K562 (cell line): ENCODE measurements around the gene THG1L. TPM values are rescaled to one million over a fixed set of nuclear protein-coding genes. Genes with fewer than 3 reads are reported as not detected.

Source experiments
- ATAC-seq: fragments of 200-7000 bp; cut with Tn5 transposase; 3 replicates; pipeline ENCODE4 v1.9.1; 2020; ENCODE audit warnings: moderate library complexity
- BruUV-seq: library from RNA; stranded (reverse); fragments of 400-500 nt; replicated peaks from 2 replicates; lab custom pipeline; 2021; lab: Mats Ljungman, UMichigan
- CTCF ChIA-PET: fragments of 300-600 bp; formaldehyde crosslinking; extraction: SDS; loops from one replicate; lab custom pipeline; 2021; ENCODE audit warnings: low intra/inter-chr PET ratio; lab: Yijun Ruan, JAX
- POLR2A ChIA-PET: fragments of 300-600, 350-650 bp; sonication (Branson Sonifier 250); formaldehyde crosslinking; extraction: SDS; loops from one replicate; lab custom pipeline; 2021; ENCODE audit warnings: antibody characterized with exemption, inconsistent platforms; lab: Yijun Ruan, JAX
- DNase-seq, 4 experiments: peaks; one replicate each; pipeline versions ENCODE4 v3.0.0 to v3.0.0-alpha.2; 2011 to 2018; ENCODE audit warnings: low spot score in 3 of 4, mixed read lengths in 3 of 4; ENCODE audit errors: extremely low read depth in 1 of 4
- FAIRE-seq: peaks from 2 replicates; lab custom pipeline; 2011; peaks lifted over from hg19 to GRCh38; lab: Jason Lieb, UNC
- H2AFZ ChIP-seq: 2 replicates; pipeline ENCODE4 v1.6.0; 2011; ENCODE audit warnings: low read depth, low read length, control low read depth, inconsistent platforms
- H3K27ac ChIP-seq: fragments of 200-600 bp; 3 replicates; pipeline ENCODE4 v1.8.0; 2011; ENCODE audit warnings: low read depth, mild to moderate bottlenecking, control low read depth, inconsistent platforms, low read length, moderate library complexity, mixed read lengths; ENCODE audit errors: extremely low read depth
- H3K27me3 ChIP-seq, 2 experiments: fragments of 300-600 bp in 1 of 2; 2 replicates in 1 of 2; 3 replicates in 1 of 2; pipeline versions ENCODE4 v1.6.0 to v1.8.0; 2011; ENCODE audit warnings: inconsistent platforms in 2 of 2, low read length in 2 of 2, mild to moderate bottlenecking in 1 of 2, mixed read lengths in 1 of 2, moderate library complexity in 1 of 2; ENCODE audit not compliant: control insufficient read depth in 2 of 2, insufficient read depth in 2 of 2
- H3K36me3 ChIP-seq: fragments of 300-600 bp; 3 replicates; pipeline ENCODE4 v1.8.0; 2011; ENCODE audit warnings: mild to moderate bottlenecking, low read length, inconsistent platforms; ENCODE audit not compliant: control insufficient read depth, insufficient read depth
- H3K4me1 ChIP-seq, 2 experiments: fragments of 200-600 bp in 1 of 2; replicated peaks in 1 of 2; 2 replicates in 1 of 2; 3 replicates in 1 of 2; pipeline versions ENCODE4 v1.5.1 to v1.8.0; 2011; ENCODE audit warnings: inconsistent platforms in 2 of 2, low read length in 2 of 2, mild to moderate bottlenecking in 1 of 2, mixed read lengths in 1 of 2, moderate library complexity in 1 of 2; ENCODE audit not compliant: control insufficient read depth in 2 of 2, insufficient read depth in 2 of 2
- H3K4me2 ChIP-seq: 2 replicates; pipeline ENCODE4 v1.6.1; 2011; ENCODE audit warnings: low read length, control low read depth, inconsistent platforms, mixed read lengths; ENCODE audit not compliant: insufficient read depth
- H3K4me3 ChIP-seq: fragments of 200-600 bp; sonication (generic), shearing (Covaris generic); 2 replicates; pipeline ENCODE4 v1.5.1; 2016; ENCODE audit warnings: control low read depth, inconsistent platforms
- H3K79me2 ChIP-seq: fragments of 200-600 bp; 3 replicates; pipeline ENCODE4 v1.8.0; 2011; ENCODE audit warnings: low read length, inconsistent platforms; ENCODE audit not compliant: control insufficient read depth, insufficient read depth
- H3K9ac ChIP-seq, 2 experiments: 2 replicates each; pipeline versions ENCODE4 v1.6.0 to v1.6.1; 2011; ENCODE audit warnings: low read depth in 2 of 2, low read length in 2 of 2, control low read depth in 1 of 2, inconsistent platforms in 1 of 2, mild to moderate bottlenecking in 1 of 2, mixed read lengths in 1 of 2; ENCODE audit not compliant: insufficient read depth in 1 of 2
- H3K9me1 ChIP-seq: one replicate; pipeline ENCODE4 v1.6.0; 2011; ENCODE audit warnings: inconsistent platforms, mild to moderate bottlenecking, low read length, moderate library complexity; ENCODE audit not compliant: control insufficient read depth, insufficient read depth
- H3K9me3 ChIP-seq: replicated peaks from 2 replicates; pipeline ENCODE4 v1.5.1; 2011; ENCODE audit warnings: low read depth, low read length, inconsistent platforms; ENCODE audit not compliant: control insufficient read depth, insufficient read depth
- H4K20me1 ChIP-seq: replicated peaks from 2 replicates; pipeline ENCODE4 v1.6.1; 2011; ENCODE audit warnings: low read length, inconsistent platforms, mixed read lengths; ENCODE audit not compliant: control insufficient read depth, insufficient read depth
- ARNT ChIP-seq, 2 experiments: fragments of 450-650 bp; IDR thresholded peaks; 2 replicates each; pipeline ENCODE4 v1.6.1; 2016; ENCODE audit warnings: mild to moderate bottlenecking in 1 of 2
- CHCHD3 ChIP-seq: fragments of 250-450 bp; sonication (Bioruptor Pico); IDR thresholded peaks from 2 replicates; pipeline ENCODE4 v2.1.2; 2022; ENCODE audit warnings: mild to moderate bottlenecking
- CREM ChIP-seq: IDR thresholded peaks from 2 replicates; pipeline ENCODE4 v1.6.1; 2014; ENCODE audit warnings: antibody characterized with exemption, low read depth
- CSDE1 ChIP-seq, 2 experiments: fragments of 450-650 bp; IDR thresholded peaks; 2 replicates each; pipeline ENCODE4 v1.6.1; 2016; ENCODE audit warnings: mild to moderate bottlenecking in 1 of 2
- EHMT2 ChIP-seq: fragments of 450-650 bp; IDR thresholded peaks from 2 replicates; pipeline ENCODE4 v1.6.1; 2018; ENCODE audit warnings: antibody characterized with exemption
- ELF2 ChIP-seq: fragments of 250-450 bp; sonication (Bioruptor Pico); IDR thresholded peaks from 2 replicates; pipeline ENCODE4 v1.5.0; 2021; ENCODE audit warnings: mild to moderate bottlenecking
- HSF4 ChIP-seq: fragments of 250-450 bp; sonication (Bioruptor Pico); IDR thresholded peaks from 2 replicates; pipeline ENCODE4 v2.1.2; 2022; ENCODE audit warnings: mild to moderate bottlenecking, moderate library complexity, borderline replicate concordance
- ILK ChIP-seq: fragments of 450-650 bp; IDR thresholded peaks from 2 replicates; pipeline ENCODE4 v1.6.1; 2016; ENCODE audit warnings: missing genetic modification characterization, low read depth, mild to moderate bottlenecking, missing compliant biosample characterization, moderate library complexity, borderline replicate concordance
- MYC ChIP-seq, 2 experiments: fragments of 250-450 bp in 1 of 2; sonication (Bioruptor Pico) in 1 of 2; IDR thresholded peaks; 2 replicates each; pipeline versions ENCODE4 v1.5.1 to v1.6.1; 2012 to 2021; ENCODE audit warnings: low read depth in 2 of 2, borderline replicate concordance in 1 of 2, improper control_type of control experiment in 1 of 2, low read length in 1 of 2, mild to moderate bottlenecking in 1 of 2, moderate library complexity in 1 of 2
- SAFB ChIP-seq: fragments of 200-400 bp; formaldehyde crosslinking; IDR thresholded peaks from 2 replicates; pipeline ENCODE4 v1.6.1; 2017; ENCODE audit warnings: low read depth, low read length, borderline replicate concordance
- SMARCB1 ChIP-seq: IDR thresholded peaks from 2 replicates; pipeline ENCODE4 v1.6.1; 2011; ENCODE audit warnings: improper control_type of control experiment, low read depth; ENCODE audit not compliant: insufficient read length
- TRIM24 ChIP-seq, 2 experiments: fragments of 450-650 bp; IDR thresholded peaks; 2 replicates each; pipeline ENCODE4 v1.6.1; 2016
- ZNF217 ChIP-seq: sonication (generic); formaldehyde crosslinking; IDR thresholded peaks from 2 replicates; pipeline ENCODE4 v1.8.0; 2022; ENCODE audit warnings: mild to moderate bottlenecking, missing genetic modification reagents
- ZNF274 ChIP-seq: IDR thresholded peaks from 2 replicates; pipeline ENCODE4 v1.6.1; 2011; ENCODE audit warnings: low read depth, mild to moderate bottlenecking, low read length, moderate library complexity, borderline replicate concordance
- ZNF384 ChIP-seq: IDR thresholded peaks from 2 replicates; pipeline ENCODE4 v1.6.1; 2012; ENCODE audit warnings: low read depth, low read length, improper control_type of control experiment
- ZNF589 ChIP-seq: fragments of 200-800 bp; sonication (Bioruptor generic); IDR thresholded peaks from 2 replicates; pipeline ENCODE4 v1.6.1; 2016; ENCODE audit warnings: low read depth, missing genetic modification characterization, missing compliant biosample characterization
- ZNF766 ChIP-seq: fragments of 200-800 bp; sonication (Bioruptor generic); conservative IDR thresholded peaks from 2 replicates; pipeline ENCODE4 v1.6.1; 2016; ENCODE audit warnings: missing genetic modification characterization, missing compliant biosample characterization
- WGBS: fragments of 100-300 bp; shearing (Covaris generic); methylation state at CpG from one replicate; pipeline ENCODE4 v1.1.6; 2016; ENCODE audit warnings: low coverage, mixed read lengths; ENCODE audit not compliant: insufficient coverage; ENCODE audit errors: missing lambda C conversion rate; 5-methylcytosine and 5-hydroxymethylcytosine counted together
- in situ Hi-C: fragments of 300-500 bp; cut with MboI; formaldehyde crosslinking; loops from 4 replicates; pipeline ENCODE4 v1.15.0; 2018; ENCODE audit warnings: inconsistent platforms, mixed read lengths
- intact Hi-C: fragments of 100-400 bp; cut with micrococcal nuclease; formaldehyde crosslinking; loops from 2 replicates; pipeline ENCODE4 v1.14.2; 2022
- polyA plus RNA-seq, 8 experiments: library from polyadenylated mRNA; depleted of rRNA in 4 of 8; stranded (reverse) in 5 of 8; unstranded in 3 of 8; fragments of >200 nt; fragmentation: Nextera tagmentation in 2 of 8; fragmentation: Illumina TruSeq in 1 of 8; extraction: Ambion mirVana in 2 of 8; extraction: Trizol in 1 of 8; gene quantifications; 2 replicates each; pipeline versions ENCODE4 v1.2.1 to v1.2.3, GENCODE V29; 2011 to 2014; ENCODE audit warnings: inconsistent platforms in 1 of 8, missing spikeins in 1 of 8
- total RNA-seq, 7 experiments: library from RNA; depleted of rRNA in 6 of 7; stranded (reverse); fragments of >200 nt in 6 of 7; fragmentation: Illumina TruSeq in 2 of 7; extraction: Trizol in 2 of 7; gene quantifications; 2 replicates each; pipeline versions ENCODE4 v1.2.1 to v1.2.3, GENCODE V29; 2011 to 2021; ENCODE audit warnings: low replicate concordance in 1 of 7
- TF ChIP-seq, protein P1 (sequence below), 2 experiments: fragments of 450-650 bp; IDR thresholded peaks; 2 replicates each; pipeline ENCODE4 v1.6.1; 2016

Gene THG1L
- total and polyA plus RNA-seq, 9 of the 15 experiments (the other 6 are each of a cell fraction or from before 2014, with no cell fraction given) = 21.8 to 40.7 (median 28.0) TPM

DNA sequence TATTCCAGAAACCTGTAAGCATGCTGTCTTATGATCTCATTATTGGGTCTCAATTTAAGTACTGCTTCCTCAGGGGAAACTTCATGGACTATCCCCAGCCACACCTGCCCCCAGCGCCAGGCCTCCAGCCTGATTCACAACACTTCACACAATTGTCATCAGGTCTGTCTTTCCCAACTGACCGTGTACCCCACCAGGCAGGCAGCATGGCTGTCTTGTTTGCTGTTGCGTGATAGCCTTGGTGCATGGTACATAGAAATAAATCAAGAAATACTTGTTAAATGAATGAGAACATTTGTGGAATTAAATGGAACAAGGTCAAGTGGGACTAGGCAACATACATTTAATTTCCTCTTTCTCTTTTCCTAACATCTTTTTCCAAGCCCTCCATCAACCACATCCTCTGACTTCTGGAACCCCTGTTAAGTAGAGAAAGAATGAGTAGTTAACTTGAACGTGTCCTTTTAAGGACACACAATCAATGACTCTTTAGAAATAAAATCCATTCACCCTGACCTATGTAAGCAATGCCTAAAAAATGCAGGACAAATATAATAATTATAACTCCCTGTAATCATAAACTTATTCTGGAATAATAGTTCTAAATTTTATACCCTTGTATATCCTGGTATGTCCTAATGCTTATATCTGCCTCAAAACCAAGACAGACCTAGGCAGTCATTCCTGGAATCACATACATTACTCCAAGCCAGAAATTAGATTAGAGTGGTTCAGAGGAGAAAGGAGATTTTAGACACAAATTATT is 17.2 kb upstream of the THG1L start:
- Histone ChIP-seq H3K79me2 (no peaks in the 10 kb centered on the region), H4K20me1 (no peaks in the 10 kb centered on the region), H3K36me3 (no peaks in the 10 kb centered on the region), H3K4me2 (no peak overlapping the region), H3K4me3 (no peak overlapping the region), H3K9me3 (no peaks in the 10 kb centered on the region), H3K27ac (no peak overlapping the region), H2AFZ (no peak overlapping the region), H3K4me1 (peaks cover 3 to 5% of the 10 kb centered on the region in 2 experiments; a peak in 2 of 5 replicates), H3K27me3 (no peaks in the 10 kb centered on the region), H3K9me1 (no peaks in the 10 kb centered on the region), H3K9ac (no peak overlapping the region)
- in situ Hi-C loops = no loop called here
- intact Hi-C loops = no loop called here
- FAIRE-seq (no peak), ATAC-seq (no peak), DNase-seq (no peak)
- no peak for TF ChIP-seq MYC (IDR thresholded peaks at IDR 0.05; ENCODE audit: low read depth, low read length)
- no peak for TF ChIP-seq MYC (CRISPR knock-in tag; IDR thresholded peaks at IDR 0.05; ENCODE audit: borderline replicate concordance, low read depth)
- no peak for TF ChIP-seq ILK
- no peak for TF ChIP-seq TRIM24 (IDR thresholded peaks at IDR 0.05)
- no peak for TF ChIP-seq ZNF766
- TF ChIP-seq SMARCB1 = no peak
- TF ChIP-seq HSF4 = no peak
- no peak for TF ChIP-seq CHCHD3
- no peak for TF ChIP-seq ZNF589
- no peak for TF ChIP-seq CSDE1 (IDR thresholded peaks at IDR 0.05)
- TF ChIP-seq, protein P1, sequence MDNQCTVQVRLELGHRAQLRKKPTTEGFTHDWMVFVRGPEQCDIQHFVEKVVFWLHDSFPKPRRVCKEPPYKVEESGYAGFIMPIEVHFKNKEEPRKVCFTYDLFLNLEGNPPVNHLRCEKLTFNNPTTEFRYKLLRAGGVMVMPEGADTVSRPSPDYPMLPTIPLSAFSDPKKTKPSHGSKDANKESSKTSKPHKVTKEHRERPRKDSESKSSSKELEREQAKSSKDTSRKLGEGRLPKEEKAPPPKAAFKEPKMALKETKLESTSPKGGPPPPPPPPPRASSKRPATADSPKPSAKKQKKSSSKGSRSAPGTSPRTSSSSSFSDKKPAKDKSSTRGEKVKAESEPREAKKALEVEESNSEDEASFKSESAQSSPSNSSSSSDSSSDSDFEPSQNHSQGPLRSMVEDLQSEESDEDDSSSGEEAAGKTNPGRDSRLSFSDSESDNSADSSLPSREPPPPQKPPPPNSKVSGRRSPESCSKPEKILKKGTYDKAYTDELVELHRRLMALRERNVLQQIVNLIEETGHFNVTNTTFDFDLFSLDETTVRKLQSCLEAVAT (IDR thresholded peaks at IDR 0.05) = no peak
- TF ChIP-seq ARNT (IDR thresholded peaks at IDR 0.05) = no peak
- TF ChIP-seq SAFB = no peak
- TF ChIP-seq ZNF217 (CRISPR knock-in tag) = no peak
- TF ChIP-seq CREM = no peak
- no peak for TF ChIP-seq ZNF384
- no peak for TF ChIP-seq EHMT2
- no peak for TF ChIP-seq ZNF274
- no peak for TF ChIP-seq ELF2
- CTCF ChIA-PET = no interaction called here
- POLR2A ChIA-PET = no interaction called here
- WGBS = 22% methylated on average over 4 of the region's 4 CpGs
- BruUV-seq = no TSS peak
